HG02763 (cell line): Measurements from ENCODE around the gene CYFIP1.
A peak's percentile ranks its signal among the peaks of the same experiment; 100 is the strongest.

ENCODE experiments used
- ATAC-seq: cut with Tn5 transposase; IDR thresholded peaks from one replicate; pipeline ENCODE4 v1.9.1; 2021; ENCODE audit warnings: mild to moderate bottlenecking, moderate library complexity; ENCODE audit not compliant: unreplicated experiment

Gene CYFIP1

DNA sequence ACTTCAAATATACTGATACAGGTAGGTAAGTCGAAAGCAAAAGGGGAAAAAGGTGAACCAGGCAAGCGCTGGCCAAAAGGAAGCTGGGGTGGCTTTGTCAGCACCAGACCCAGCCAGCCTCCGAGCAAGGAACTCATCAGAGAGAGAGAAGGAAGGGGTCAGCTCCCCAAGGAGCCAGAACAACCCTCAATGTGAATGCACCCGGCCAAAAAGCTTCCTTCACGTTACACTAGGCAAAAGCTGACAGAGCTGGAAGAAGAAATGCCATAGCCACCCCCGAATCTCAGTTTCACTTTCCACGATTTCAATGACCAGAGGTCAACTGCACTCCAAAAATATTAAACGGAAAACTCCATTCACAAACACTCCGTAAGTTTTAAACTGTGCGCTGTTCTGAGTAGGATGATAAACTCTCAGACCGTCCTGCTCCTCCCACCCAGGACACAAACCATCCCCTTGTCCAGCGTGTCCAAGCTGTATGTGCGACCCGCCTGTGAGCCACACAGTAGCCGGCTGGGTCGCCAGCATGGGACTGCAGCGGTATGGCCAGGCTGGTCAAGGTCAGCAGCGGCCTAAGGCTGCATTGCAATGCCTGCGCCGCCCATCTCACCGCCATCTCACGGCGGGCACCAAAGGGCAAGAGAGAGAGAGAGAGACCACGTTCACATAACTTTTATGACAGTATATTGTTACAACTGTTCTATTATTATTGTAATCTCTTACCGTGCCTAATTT, 29.7 kb downstream of the CYFIP1 start:
- ATAC-seq, result no peak

DNA sequence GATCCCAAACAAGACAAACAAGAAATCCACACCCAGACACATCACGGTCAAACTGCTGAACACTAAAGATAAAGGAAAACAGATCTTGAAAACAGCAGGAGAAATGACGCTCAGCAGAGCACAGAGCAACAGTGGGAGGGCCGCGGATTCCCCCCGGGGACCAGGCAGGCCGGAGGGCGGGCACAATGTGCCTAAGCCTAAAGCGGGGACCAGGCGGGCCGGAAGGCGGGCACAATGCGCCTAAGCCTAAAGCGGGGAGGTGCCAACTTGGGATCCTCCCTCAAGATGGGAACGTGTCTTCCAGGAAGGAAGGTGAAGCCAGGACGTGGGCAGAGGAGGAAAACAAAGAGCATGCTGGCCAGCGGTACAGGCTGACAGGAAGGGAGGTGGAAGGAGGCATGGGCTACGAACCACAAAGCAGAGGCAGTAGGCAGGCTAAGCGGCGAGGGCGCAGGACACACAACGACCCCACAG, 31.1 kb downstream of the CYFIP1 start:
- no peak for ATAC-seq

DNA sequence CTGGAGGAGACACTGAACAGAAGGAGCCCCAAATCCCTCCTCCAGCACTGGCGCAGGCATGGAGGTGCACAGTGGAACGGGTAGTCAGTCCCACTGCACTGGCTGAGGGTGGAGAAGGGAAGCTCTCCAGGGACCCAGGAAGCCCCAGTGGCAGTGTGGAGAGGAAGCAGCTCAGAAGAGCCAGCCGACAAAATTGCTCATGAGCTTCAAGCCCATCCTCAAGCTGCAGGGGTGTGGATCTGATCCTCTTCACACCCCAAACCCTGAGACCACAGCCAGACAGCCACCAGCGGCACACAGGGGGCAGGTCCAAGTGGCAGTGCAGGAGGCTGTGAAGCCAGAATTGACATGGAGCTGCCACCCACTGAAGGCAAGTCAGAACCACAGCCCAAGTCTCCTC, 32.1 kb downstream of the CYFIP1 start:
- no peak for ATAC-seq

DNA sequence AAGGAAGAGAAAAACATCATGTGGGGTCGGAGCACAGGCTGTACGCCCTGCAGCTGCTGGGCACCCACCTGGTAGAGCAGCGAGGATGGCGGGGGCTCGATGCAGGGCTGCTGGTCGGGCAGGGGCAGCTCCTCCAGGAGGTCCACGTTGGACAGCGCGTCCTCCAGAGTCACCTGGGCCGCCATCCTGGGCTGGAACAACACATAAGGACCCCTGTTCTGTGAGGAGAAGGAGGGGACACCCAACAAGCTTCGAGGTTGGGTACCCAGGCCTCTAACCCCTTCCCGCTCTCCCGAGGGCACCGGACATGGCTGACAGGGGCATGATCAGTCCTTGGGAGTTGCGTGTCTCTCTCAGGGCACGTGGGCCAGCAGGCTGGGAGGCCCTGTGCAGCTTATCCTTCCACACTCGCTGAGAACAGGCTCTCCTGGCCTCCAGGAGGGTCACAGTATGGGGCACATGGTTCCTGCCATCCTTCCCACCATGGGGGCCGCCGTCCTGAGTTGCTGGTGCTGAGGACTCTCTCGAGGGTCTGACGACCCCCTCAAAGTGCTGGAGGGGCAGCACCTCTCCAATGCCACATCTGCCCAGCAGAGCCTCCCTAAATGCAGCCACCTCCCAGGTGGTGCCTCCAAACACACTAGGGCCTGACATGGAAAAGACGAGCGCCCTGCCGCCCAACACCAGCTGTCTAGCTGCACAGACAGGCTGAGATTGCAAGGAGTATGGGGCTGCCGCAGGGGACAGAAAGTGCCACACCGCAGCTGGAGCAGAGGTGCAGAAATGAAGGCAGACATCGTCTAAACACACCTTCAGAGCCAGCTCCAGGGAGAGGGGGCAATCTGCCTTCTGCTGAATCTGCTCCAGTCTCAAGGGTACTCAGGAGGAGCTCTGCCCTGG, 32.8 kb downstream of the CYFIP1 start:
- ATAC-seq, result no peak

DNA sequence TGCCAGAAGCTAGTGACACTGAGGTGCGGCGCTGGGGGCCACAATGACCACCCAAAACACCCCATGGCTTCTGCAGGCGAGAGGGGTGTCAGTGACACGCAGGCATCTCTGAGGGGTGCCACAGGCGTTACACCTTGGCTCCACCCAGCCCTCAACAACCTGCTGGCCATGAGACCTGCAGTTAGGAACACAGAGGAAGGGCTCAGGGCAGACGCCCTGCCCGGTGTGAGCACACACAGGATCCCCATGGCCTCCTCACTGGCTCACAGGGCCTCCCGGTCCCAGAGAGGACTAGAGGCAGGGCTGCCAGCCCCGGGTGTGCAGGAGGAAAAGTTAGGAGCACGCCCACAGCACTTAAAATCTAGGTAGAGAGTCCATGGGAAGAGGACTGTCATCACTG, 35.1 kb downstream of the CYFIP1 start:
- no peak for ATAC-seq

DNA sequence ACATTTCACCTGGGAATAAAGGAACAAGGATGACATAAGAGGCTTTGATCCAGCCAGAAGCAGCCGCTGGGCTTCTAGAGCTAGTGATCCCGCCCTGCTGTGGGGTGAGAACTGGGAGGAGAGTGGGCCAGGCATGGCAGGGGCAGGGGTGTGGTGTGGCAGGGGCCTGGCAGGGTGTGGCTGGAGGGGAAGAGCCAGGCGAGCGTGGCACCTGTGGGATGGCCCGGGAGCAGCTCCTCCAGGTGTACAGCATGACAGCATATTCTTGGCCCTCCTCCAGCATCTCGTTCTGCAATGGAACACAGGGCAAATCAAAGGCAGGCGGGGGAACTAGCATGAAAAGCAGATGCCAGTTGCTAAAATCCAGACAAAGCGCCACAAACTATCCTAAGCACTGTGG, 35.5 kb downstream of the CYFIP1 start:
- ATAC-seq, result no peak

DNA sequence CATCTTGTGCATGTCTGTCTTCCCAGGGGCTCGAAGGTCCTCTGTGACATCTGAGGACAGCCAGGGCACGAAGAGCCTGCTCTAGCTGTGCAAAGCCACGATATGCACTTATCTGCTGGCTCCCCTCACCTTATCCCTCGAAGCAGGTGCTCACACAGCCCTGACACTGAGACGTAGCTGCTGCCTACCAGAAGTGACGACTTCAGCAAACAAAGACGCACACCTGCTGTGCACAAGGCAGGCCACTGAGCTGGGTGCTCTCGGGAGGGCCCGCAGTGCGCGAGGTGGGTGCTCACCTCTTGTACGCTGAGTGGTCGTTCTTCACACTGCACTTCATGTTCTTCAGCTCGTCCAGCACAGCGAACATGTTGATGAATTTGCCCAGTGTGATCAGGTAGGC, 37.3 kb downstream of the CYFIP1 start:
- ATAC-seq, result no peak

DNA sequence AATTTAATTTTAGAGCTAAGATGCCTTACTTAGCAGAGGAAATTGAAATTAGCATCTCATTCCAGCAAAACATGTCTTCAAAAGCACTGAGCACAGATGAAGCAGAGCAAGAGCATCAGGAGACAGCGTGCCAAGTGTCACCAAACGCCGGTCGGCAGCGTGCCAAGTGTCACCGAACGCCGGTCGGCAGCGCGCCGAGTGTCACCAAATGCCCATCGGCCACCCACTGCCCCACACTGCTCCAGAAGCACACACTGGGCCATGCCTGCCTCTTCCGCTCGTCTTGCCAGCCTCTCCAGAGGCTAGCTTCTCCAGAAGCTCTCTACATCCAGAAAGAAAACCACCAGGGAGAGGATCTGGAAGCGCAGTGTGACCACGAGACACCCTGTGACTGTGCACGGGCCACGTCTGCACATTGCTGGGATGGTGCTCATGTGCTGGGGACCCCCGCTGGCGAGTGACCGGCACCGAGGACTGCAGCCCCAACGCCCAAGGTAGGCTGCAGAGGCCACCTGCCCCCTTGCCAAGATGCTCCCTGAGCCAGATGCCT, 37.8 kb downstream of the CYFIP1 start:
- ATAC-seq, result no peak

DNA sequence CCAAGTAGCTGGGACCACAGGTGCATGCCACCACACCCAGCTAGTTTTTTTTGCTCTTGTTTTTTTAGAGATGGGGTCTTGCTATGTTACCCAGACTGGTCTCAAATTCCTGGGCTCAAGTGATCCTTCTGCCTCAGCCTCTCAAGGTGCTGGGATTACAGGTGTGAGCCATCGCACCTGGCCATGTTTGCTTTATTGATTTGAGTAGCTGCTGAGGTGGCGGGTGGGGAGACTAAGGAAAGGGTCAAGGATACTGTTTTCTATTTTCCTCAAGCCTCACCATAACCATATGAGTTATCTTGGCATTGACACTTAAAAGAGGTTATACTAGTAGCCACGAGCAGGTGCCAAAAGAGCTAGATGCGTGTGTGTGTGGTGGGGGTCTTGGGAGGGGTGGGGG, 39.0 kb downstream of the CYFIP1 start:
- no peak for ATAC-seq

DNA sequence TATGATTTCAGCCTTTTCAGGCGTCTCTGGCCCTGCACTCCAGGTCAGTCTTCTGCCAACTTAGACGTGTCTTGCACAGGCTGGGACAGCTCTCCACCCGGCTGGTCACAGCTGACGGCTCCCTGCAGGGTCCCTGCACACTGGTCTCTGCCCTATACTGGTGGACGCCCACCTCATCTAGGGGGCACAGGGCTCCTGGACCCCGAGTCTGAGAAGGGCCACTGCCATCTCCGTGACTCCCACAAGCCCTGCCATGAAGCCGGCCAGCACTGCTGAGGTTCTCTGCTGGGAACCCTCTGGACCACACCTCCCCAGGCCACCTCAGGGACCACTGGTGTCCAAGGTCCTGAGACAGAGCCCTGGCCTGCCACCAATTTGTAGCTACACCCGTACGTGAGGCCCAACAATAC, 40.5 kb downstream of the CYFIP1 start:
- no peak for ATAC-seq

DNA sequence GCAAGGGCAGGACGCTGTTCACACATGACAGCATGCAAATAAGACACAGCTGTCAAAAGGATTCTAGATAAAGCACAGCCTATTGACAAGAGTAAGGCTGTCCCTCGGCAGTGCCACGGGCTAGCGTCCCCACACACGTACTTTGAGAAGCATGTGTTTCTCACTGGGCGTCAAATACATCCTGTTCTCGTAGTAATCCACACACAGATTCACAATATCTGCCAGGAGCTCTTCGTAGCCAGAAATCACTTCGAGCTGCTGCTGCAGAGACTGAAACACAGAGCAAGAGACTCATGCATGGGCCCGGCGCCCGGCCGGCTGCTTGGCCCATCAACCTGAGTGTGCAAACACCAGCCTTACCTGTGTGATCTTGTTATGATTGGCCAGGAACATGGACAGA, 41.1 kb downstream of the CYFIP1 start:
- ATAC-seq, result no peak

DNA sequence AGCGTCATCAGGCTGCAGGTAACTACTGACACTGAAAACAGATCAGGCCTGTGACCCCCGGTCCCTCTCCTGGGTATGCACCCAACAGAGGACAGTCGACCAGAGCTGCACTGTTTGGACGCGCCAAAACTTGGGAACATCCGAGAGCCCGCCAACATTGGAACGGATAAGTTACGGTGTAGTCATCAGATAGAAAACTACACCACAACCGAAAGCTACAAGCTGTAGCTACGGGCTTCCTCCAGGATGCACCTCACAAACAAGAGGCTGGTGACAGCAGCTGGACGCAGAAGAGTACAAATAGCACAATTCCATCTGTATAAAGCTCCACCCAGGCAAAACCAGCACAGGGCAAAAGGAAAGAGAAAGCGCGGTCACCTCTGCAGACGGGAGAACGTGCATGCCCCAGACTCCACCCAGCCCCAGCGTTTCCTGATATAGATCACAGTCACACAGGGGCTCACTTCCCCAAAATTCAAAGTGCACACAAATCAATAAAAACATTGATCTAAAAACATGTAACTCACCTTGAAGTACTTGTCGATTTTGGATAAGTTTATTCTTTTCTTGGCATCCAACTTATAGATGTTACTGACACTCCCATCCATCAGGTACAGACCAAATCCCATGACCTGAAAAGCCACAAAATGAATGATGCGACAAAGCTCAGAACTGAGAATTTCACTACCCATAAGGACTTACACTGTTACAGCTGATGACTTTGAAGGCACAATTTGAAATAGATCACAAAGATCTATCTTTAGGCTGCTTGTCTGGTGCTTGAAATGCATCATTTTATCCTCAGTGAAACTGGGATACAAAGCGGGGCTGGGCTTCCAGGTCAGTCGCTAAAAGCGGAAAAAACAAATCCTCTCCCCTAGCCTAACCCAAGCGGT, 43.3 kb downstream of the CYFIP1 start:
- peak; percentile 89 for ATAC-seq

DNA sequence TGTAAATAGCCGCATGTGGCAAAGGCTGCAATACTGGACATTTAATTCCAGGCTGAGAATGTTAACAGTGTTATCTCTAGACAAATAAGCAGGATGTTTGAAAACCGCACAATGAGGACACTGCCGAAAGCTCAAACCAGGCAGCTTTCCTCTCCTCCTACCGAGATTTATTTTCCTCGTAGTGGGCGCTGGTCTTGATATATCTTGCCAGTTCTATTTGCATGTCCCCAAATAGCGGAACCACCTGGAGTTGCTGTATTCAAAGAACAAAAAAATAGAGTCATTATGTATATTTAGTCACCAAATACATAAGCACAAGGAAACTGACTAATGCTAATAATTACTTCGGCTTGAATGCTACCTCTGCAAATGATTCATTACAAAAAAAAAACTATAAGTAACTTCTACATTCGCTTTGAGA, 46.5 kb downstream of the CYFIP1 start:
- ATAC-seq, result no peak

DNA sequence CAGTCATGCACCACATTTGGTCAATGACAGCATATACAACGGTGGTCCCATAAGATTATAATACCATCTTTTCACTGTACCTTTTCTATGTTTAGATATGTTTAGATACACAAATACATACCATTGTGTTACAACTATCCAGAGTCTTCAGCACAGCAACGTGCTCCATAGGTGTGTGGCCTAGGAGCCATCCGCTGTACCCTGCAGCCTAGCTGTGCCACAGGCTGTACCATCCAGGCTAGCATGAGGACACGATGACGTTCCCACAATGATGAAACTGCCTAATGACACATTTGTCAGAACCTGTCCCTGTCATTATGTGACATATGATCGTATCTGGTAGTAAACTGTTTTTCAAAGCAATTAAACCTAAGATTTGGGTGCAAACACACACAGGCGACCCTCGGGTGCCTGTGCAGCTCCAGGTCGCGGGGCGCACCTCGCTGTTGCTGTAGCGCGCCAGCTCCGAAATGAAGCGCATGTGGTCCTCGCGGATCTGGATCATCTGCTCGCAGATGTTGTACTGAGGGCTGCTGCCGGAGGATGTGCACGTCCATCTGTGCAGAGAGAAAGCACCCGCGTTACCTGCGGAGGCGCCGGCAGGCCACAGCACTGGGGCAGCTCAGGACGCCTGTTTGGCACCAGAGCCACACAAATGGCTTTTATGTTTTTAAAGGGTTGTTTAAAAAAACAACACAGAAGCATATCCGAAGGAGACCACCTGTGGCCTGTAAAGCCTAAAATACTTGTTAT, 48.2 kb downstream of the CYFIP1 start:
- no peak for ATAC-seq

DNA sequence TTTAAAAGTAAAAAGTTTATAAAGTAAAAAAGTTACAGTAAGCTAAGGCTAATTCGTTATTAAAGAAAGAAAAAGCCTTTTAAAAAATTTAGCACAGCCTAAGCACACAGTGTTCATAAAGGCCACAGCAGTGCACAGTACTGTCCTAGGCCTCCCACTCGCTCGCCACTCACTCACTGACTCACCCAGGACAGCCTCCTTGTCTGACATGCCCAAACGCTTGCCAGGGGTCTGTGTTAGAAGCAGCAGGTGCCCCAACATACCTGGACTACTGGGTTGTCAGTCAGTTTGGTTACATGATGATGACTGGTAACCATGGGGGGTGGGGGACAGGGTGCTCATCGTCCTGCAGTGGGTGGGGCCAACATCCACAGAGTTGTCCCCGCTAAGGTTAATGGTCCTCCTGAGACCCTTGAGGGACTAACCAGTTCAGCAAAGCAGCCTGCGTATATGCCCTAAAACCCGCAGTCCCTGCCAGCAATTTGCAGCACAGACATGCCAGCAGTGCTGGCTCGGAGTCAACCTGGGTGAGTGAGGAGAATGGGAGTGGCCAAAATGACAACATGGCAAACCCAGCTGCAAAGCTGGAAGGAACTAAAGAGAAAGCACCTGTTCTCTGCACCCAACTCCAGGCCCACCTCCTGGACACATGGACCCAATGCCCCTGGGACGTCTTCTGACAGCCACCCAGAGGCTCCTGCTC, 49.2 kb downstream of the CYFIP1 start:
- no peak for ATAC-seq

DNA sequence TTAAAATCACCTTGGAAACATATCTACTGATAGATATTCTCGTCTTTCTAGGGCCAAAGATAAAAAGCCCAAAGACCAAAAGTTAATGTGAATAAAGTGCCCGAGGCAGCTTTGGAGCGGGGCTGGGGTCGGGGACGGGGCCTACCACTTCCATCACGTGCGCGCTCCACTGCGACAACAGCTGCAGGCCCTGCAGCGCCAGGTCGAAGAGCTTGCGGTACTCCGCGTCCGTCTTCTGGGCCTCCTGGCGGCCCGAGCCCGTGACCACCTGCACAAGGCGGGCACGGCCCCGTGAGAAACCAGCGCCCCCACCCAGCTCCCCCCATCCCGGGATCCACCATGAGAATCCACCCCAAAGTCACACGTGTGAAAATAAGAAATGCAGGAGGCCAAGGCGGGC, 52.4 kb downstream of the CYFIP1 start:
- no peak for ATAC-seq

DNA sequence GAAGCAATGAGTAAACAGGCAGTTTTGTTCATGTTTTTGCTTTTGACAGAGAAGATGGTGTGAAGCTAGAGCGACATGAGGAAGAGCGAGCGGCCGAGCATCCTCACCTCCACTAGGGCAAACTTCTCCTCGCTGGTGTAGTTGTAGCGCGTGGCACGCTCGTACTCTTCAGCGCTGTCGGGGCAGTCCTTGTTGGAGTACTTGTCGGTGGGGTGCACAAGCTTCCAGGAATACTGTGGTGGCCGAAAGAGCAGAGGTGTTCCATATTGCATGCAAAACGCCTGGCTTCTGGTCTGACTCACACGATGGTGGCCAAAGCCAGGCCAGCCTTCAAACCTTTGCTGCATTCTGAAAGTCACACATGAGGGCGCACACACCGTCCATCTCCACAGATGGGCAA, 54.3 kb downstream of the CYFIP1 start:
- ATAC-seq, result no peak

DNA sequence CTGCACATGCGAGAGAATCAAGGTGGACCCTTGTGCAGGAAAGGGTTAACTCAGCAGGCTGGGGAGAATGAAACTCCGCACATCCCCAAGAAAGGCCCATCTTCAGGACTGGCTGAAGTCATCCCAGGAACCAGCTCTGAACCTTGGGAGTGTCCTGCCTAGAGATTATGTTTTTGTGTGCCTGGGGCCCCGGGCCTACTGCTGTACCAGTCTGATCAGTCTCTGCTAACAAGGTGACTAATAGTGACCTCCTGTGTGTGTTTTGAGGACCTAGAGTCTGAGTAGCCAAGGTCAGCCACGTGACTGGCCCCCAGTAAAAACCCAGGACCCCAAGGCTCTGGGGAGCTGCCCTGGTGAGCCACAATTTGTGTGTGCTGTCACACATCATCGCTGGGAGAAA, 58.2 kb downstream of the CYFIP1 start:
- ATAC-seq, result no peak

DNA sequence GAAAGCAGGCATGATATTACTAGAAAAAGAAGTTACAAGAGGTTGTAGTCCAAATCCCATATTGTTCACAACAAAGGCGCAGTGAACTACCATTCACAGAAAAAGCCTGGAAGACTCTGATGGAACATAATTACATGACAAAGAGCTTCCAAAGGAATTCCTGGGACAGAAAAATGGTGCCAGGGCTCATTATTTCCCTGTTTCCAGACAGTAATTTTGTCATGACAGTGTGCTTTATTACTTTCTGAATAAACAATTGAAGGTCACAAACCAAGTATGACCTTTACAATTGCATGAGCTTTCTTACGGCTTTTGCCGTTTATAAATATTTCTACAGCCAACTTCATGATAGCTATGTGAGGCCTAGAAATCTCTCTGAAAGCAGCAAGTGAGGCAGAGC, 61.0 kb downstream of the CYFIP1 start:
- ATAC-seq, result no peak
